Keratinocyte (primary cell): ENCODE measurements around the gene CLOCK.

Experiments
- EZH2 ChIP-seq: IDR thresholded peaks from one replicate; pipeline ENCODE4 v1.6.1; 2012; ENCODE audit warnings: inconsistent platforms, mild to moderate bottlenecking, low read length, moderate library complexity
- TF ChIP-seq, protein P1 (sequence below), 3 experiments: IDR thresholded peaks in 1 of 3; conservative IDR thresholded peaks in 1 of 3; optimal IDR thresholded peaks in 1 of 3; 2 replicates in 2 of 3; 3 replicates in 1 of 3; pipeline versions ENCODE3 to v1.5.1; 2011; ENCODE audit warnings: low read length in 3 of 3, mild to moderate bottlenecking in 3 of 3, moderate library complexity in 2 of 3, control low read depth in 1 of 3, inconsistent platforms in 1 of 3; ENCODE audit not compliant: insufficient read depth in 2 of 3; ENCODE audit errors: extremely low read depth in 1 of 3

DNA sequence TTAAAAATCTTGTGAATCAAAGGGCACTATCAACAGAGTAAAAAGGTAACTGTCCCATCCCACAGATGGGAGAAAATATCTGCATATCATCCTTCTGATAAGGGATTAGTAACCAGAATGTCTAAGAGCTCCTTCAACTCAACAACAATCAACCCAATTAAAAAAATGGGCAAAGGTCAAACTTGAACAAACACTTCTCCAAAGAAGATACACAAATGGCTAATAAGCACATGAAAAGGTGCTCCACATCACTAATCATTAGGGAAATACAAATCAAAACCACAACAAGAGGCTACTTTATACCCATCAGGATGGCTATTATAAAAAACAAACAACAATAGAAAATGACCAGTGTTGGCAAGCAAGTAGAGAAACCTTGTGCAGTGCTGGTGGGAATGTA is 107.7 kb downstream of the CLOCK start:
- TF ChIP-seq, protein P1, sequence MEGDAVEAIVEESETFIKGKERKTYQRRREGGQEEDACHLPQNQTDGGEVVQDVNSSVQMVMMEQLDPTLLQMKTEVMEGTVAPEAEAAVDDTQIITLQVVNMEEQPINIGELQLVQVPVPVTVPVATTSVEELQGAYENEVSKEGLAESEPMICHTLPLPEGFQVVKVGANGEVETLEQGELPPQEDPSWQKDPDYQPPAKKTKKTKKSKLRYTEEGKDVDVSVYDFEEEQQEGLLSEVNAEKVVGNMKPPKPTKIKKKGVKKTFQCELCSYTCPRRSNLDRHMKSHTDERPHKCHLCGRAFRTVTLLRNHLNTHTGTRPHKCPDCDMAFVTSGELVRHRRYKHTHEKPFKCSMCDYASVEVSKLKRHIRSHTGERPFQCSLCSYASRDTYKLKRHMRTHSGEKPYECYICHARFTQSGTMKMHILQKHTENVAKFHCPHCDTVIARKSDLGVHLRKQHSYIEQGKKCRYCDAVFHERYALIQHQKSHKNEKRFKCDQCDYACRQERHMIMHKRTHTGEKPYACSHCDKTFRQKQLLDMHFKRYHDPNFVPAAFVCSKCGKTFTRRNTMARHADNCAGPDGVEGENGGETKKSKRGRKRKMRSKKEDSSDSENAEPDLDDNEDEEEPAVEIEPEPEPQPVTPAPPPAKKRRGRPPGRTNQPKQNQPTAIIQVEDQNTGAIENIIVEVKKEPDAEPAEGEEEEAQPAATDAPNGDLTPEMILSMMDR (optimal IDR thresholded peaks at IDR 0.05 in 1 of 3, IDR thresholded peaks at IDR 0.05 in 1 of 3, conservative IDR thresholded peaks at IDR 0.05 in 1 of 3; ENCODE audit: extremely low read depth in 1 of 3, insufficient read depth in 2 of 3, low read length in 3 of 3), result no peak
- no peak for TF ChIP-seq EZH2
